IgD-negative memory B cell (primary cell): ENCODE measurements around the gene CRKL. TPM values are rescaled to one million over a fixed set of nuclear protein-coding genes. Genes with fewer than 3 reads are reported as not detected.
A peak's percentile ranks its signal among the peaks of the same experiment; 100 is the strongest.

Experiments
- H3K27ac Mint-ChIP-seq, 3 donors: one replicate each; pipeline ENCODE4 v1.8.0; 2020 to 2022; ENCODE audit warnings: mild to moderate bottlenecking in 3 of 3, mixed read lengths in 3 of 3, moderate library complexity in 1 of 3
- H3K27me3 Mint-ChIP-seq: one replicate; pipeline ENCODE4 v1.8.0; 2021; ENCODE audit warnings: mixed read lengths
- H3K36me3 Mint-ChIP-seq: one replicate; pipeline ENCODE4 v1.8.0; 2020; ENCODE audit warnings: mild to moderate bottlenecking, mixed read lengths
- H3K4me1 Mint-ChIP-seq, 3 donors: one replicate each; pipeline ENCODE4 v1.8.0; 2020 to 2022; ENCODE audit warnings: mixed read lengths in 3 of 3, mild to moderate bottlenecking in 1 of 3
- H3K4me3 Mint-ChIP-seq, 4 donors: one replicate each; pipeline ENCODE4 v1.8.0; 2020 to 2022; ENCODE audit warnings: mild to moderate bottlenecking in 4 of 4, mixed read lengths in 4 of 4, moderate library complexity in 3 of 4
- H3K9me3 Mint-ChIP-seq, 3 donors: one replicate each; pipeline ENCODE4 v1.8.0; 2020 to 2021; ENCODE audit warnings: mixed read lengths in 3 of 3, mild to moderate bottlenecking in 1 of 3
- polyA plus RNA-seq: library from polyadenylated mRNA; unstranded; fragments of 300-500 nt; fragmentation: Illumina TruSeq; gene quantifications from one replicate; pipeline ENCODE4 v1.2.3, GENCODE V29; 2021

Gene CRKL
- polyA plus RNA-seq, 1 donor from 2014 or later: 47.2 TPM

- Mint-ChIP-seq H3K4me3 (peak overlapping the region; percentile 93 to 99 (median 98)), H3K4me1 (peaks cover 5 to 20% (median 13%) of the 10 kb centered on the region in 3 donors), H3K27me3 (no peaks in the 10 kb centered on the region), H3K9me3 (no peaks in the 10 kb centered on the region), H3K27ac (peak overlapping the region; percentile 98 to 100 (median 99)), H3K36me3 (peaks cover 3% of the 10 kb centered on the region)
These were observed 83.9 kb downstream of the CRKL start for GRCh38 chr22:21000987-21001600.

DNA sequence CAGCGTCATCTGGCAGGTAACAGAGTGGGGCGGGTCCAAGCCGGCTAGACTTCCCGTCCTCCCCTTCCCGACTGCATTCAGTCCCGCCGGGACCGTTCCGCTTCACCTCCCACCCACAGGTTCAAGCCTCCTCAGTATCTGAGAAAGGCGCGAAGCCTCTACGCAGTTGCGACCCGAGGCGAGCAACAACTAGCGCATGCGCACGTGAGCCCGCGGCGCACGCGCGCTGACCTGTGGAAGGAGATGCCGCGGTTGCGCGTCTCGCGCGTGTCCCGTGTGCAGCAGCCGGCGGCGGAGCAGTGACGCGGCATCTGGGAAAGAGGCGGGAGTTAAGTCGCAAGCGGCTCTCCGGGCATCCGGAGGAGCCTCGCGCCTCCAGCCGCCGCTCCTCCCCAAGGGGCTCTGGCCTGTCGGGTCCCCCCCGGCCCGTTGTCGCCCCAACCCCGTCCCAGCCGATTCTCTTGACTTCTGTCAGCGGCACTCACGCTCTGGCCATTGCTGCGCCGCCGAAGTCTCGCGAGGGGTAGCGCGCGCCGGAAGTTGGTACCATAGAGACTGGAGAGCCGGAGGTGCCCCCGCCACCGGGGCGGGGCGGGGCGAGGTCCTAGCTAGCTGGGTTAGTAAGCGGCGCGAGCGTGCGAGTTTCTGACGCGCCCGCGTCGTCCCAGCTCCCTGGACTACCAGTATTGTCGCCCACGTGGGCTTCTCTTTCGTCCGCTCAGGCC is 84.6 kb downstream of the CRKL start, which contains the start of gene THAP7:
Gene THAP7, minus strand, starts transcription at position 518 of the 725 bp plus-strand sequence. Its CDS starts 207 bp downstream, at position 311.
- no peaks in the 10 kb centered on the region for H3K9me3 Mint-ChIP-seq
- H3K36me3 Mint-ChIP-seq: peaks cover 3% of the 10 kb centered on the region
- H3K4me1 Mint-ChIP-seq: peaks cover 5 to 20% (median 13%) of the 10 kb centered on the region in 3 donors
- H3K4me3 Mint-ChIP-seq: peak within 1 kb of the TSS; percentile 93 to 99 (median 98)
- peak within 1 kb of the TSS; percentile 98 to 100 (median 99) for H3K27ac Mint-ChIP-seq
- no peaks in the 10 kb centered on the region for H3K27me3 Mint-ChIP-seq

Other genes with a start within 250 kb of the CRKL start
- gene SERPIND1, start 143.3 kb upstream of the CRKL start, polyA plus RNA-seq: 0.23 TPM
- 43.4 TPM for gene PI4KA, start 58.6 kb upstream of the CRKL start, polyA plus RNA-seq
- gene SNAP29, start 58.4 kb upstream of the CRKL start, polyA plus RNA-seq: 23.0 TPM
- gene AIFM3, start 49.8 kb downstream of the CRKL start, polyA plus RNA-seq: 2.3 TPM
- 11.9 TPM for gene LZTR1, start 64.9 kb downstream of the CRKL start, polyA plus RNA-seq
- gene THAP7, start 84.7 kb downstream of the CRKL start, polyA plus RNA-seq: 55.9 TPM
- not detected for gene P2RX6, start 97.8 kb downstream of the CRKL start, polyA plus RNA-seq
- gene SLC7A4, start 115.2 kb downstream of the CRKL start, polyA plus RNA-seq: not detected
- not detected for gene LRRC74B, start 128.5 kb downstream of the CRKL start, polyA plus RNA-seq